ENCODE results near the gene RCAN2.

DNA sequence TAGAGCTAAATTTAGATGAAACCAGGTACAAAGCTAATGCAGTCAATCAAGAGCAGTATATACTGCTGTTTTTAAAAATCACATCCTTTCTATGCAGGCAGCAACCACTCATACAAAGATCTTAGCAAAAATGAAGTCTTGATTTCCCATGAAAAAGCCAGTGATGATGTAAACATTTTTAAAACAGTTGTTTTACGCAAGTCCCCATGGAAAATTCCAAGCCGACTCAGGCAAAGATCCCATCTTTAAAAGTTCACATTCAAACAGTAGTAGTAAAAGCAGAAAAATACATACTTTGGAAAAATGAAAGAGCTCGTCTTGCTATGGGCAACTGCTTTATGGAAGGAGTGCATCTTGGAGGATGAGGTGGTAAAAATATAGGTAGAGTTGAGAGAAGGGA lies 84.0 kb downstream of the RCAN2 start:
- TF ChIP-seq, protein P1, sequence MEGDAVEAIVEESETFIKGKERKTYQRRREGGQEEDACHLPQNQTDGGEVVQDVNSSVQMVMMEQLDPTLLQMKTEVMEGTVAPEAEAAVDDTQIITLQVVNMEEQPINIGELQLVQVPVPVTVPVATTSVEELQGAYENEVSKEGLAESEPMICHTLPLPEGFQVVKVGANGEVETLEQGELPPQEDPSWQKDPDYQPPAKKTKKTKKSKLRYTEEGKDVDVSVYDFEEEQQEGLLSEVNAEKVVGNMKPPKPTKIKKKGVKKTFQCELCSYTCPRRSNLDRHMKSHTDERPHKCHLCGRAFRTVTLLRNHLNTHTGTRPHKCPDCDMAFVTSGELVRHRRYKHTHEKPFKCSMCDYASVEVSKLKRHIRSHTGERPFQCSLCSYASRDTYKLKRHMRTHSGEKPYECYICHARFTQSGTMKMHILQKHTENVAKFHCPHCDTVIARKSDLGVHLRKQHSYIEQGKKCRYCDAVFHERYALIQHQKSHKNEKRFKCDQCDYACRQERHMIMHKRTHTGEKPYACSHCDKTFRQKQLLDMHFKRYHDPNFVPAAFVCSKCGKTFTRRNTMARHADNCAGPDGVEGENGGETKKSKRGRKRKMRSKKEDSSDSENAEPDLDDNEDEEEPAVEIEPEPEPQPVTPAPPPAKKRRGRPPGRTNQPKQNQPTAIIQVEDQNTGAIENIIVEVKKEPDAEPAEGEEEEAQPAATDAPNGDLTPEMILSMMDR (IDR thresholded peaks at IDR 0.05; ENCODE audit: poor library complexity, severe bottlenecking): no peak
- TF ChIP-seq EP300 (conservative IDR thresholded peaks at IDR 0.05; ENCODE audit: poor library complexity, severe bottlenecking) (no peak), RAD21 (conservative IDR thresholded peaks at IDR 0.05) (no peak), POLR2AphosphoS5 (IDR thresholded peaks at IDR 0.05) (no peak)
